Astrocyte (in vitro differentiated cells and primary cell): ENCODE measurements around the gene ALDH1A2.

Source experiments
- CTCF ChIP-seq: IDR thresholded peaks from 2 replicates; pipeline ENCODE4 v1.5.1; 2011; ENCODE audit warnings: low read depth, mild to moderate bottlenecking, inconsistent platforms, low read length, moderate library complexity; ENCODE audit not compliant: insufficient read depth
- EZH2 ChIP-seq: IDR thresholded peaks from 2 replicates; pipeline ENCODE4 v1.6.1; 2012; ENCODE audit warnings: mild to moderate bottlenecking, low read length, inconsistent platforms; ENCODE audit not compliant: insufficient read depth

GRCh38 chr15:58036579-58036978 lies 28.9 kb downstream of the ALDH1A2 start:
- TF ChIP-seq CTCF (no peak), EZH2 (no peak)
